22Rv1 (cell line): ENCODE results near the gene C1orf56.
A peak's percentile ranks its signal among the peaks of the same experiment; 100 is the strongest.

Source experiments
- H3K27ac ChIP-seq: fragments of 450-650 bp; 2 replicates; pipeline ENCODE4 v1.5.1; 2017
- ZFX ChIP-seq: fragments of 450-650 bp; IDR thresholded peaks from 2 replicates; pipeline ENCODE4 v1.6.1; 2017; ENCODE audit warnings: antibody characterized with exemption, borderline replicate concordance
- TF ChIP-seq, protein P1 (sequence below): fragments of 450-650 bp; IDR thresholded peaks from 2 replicates; pipeline ENCODE4 v1.5.1; 2017; ENCODE audit warnings: mild to moderate bottlenecking

The C1orf56 gene

DNA sequence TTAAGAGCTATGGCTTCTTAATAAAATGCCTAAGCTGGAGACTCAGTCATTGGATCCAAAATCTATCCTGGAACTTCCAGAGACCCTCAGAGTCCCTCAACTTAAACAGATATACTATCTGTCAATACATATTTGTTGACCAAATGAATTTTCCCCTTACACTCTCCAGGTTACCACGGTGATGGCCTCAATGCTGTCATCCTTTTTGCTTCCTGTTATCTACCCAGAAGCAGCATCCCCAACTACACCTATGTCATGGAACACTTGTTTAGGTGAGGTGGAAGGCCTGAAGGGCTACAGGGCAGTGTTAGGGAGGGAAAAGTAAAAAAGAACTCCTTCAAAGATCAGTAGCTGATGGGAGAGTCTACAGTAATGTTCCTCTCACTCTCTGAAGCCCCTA lies 4.4 kb upstream of the C1orf56 start:
- TF ChIP-seq, protein P1, sequence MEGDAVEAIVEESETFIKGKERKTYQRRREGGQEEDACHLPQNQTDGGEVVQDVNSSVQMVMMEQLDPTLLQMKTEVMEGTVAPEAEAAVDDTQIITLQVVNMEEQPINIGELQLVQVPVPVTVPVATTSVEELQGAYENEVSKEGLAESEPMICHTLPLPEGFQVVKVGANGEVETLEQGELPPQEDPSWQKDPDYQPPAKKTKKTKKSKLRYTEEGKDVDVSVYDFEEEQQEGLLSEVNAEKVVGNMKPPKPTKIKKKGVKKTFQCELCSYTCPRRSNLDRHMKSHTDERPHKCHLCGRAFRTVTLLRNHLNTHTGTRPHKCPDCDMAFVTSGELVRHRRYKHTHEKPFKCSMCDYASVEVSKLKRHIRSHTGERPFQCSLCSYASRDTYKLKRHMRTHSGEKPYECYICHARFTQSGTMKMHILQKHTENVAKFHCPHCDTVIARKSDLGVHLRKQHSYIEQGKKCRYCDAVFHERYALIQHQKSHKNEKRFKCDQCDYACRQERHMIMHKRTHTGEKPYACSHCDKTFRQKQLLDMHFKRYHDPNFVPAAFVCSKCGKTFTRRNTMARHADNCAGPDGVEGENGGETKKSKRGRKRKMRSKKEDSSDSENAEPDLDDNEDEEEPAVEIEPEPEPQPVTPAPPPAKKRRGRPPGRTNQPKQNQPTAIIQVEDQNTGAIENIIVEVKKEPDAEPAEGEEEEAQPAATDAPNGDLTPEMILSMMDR: no peak
- TF ChIP-seq ZFX: no peak
- H3K27ac ChIP-seq: no peak overlapping the region

GRCh38 chr1:151047925-151048644 lies 534 bp downstream of the C1orf56 start:
- no peak for TF ChIP-seq ZFX
- TF ChIP-seq, protein P1: peak; percentile 77
- H3K27ac ChIP-seq: peak overlapping the region; percentile 75

- TF ChIP-seq, protein P1: peak; percentile 45
- no peak for TF ChIP-seq ZFX
Observed at GRCh38 chr1:151048645-151049032, 1.1 kb downstream of the C1orf56 start.

GRCh38 chr1:151049458-151049857 lies 1.9 kb downstream of the C1orf56 start:
- peak overlapping the region; percentile 75 for H3K27ac ChIP-seq
- TF ChIP-seq ZFX: no peak
- TF ChIP-seq, protein P1: no peak

More at GRCh38 chr1:151048645-151049032, 1.1 kb downstream of the C1orf56 start:
- peak overlapping the region; percentile 75 for H3K27ac ChIP-seq

- TF ChIP-seq ZFX: no peak
- TF ChIP-seq, protein P1: no peak
- peak overlapping the region; percentile 75 for H3K27ac ChIP-seq
Observed at GRCh38 chr1:151050051-151050688, 2.6 kb downstream of the C1orf56 start.

GRCh38 chr1:151051356-151052009 lies 3.9 kb downstream of the C1orf56 start:
- TF ChIP-seq, protein P1: no peak
- no peak for TF ChIP-seq ZFX
- H3K27ac ChIP-seq: peak overlapping the region; percentile 75
